Uterus (tissue), 4 donors: ENCODE results near the gene MYO9A. TPM values are rescaled to one million over a fixed set of nuclear protein-coding genes. Genes with fewer than 3 reads are reported as not detected.

Experiments used
- DNase-seq, 2 donors: peaks; one replicate each; pipeline ENCODE4 v3.0.0-alpha.2; 2019 to 2020
- H3K27ac ChIP-seq, 2 donors: fragments of 200-600 bp; sonication (generic); 1 replicate in 1 of 2; 2 replicates in 1 of 2; pipeline ENCODE4 v1.5.1; 2016 to 2018
- H3K27me3 ChIP-seq, 2 donors: fragments of 200-600 bp; sonication (generic); one replicate each; pipeline ENCODE4 v1.5.1; 2018 to 2019; ENCODE audit warnings: control low read depth in 1 of 2
- H3K36me3 ChIP-seq, 2 donors: fragments of 200-600 bp; sonication (generic); one replicate each; pipeline ENCODE4 v1.5.1; 2019; ENCODE audit warnings: control low read depth in 1 of 2
- H3K4me1 ChIP-seq, 2 donors: fragments of 200-600 bp; sonication (generic); one replicate each; pipeline ENCODE4 v1.5.1; 2018 to 2019; ENCODE audit warnings: control low read depth in 1 of 2
- H3K4me3 ChIP-seq, 2 donors: fragments of 200-600 bp; sonication (generic); 1 replicate in 1 of 2; 2 replicates in 1 of 2; pipeline ENCODE4 v1.5.1; 2018 to 2019; ENCODE audit warnings: mild to moderate bottlenecking in 1 of 2
- H3K9me3 ChIP-seq, 2 donors: fragments of 200-600 bp; sonication (generic); one replicate each; pipeline ENCODE4 v1.5.1; 2019; ENCODE audit warnings: control low read depth in 1 of 2
- CTCF ChIP-seq, 4 experiments: fragments of 200-600 bp in 2 of 4; fragments of 450-650 bp in 2 of 4; sonication (generic) in 2 of 4; IDR thresholded peaks; one replicate each; pipeline ENCODE4 v1.5.1; 2016 to 2019; ENCODE audit warnings: antibody characterized with exemption in 4 of 4, mild to moderate bottlenecking in 2 of 4, moderate library complexity in 1 of 4
- POLR2A ChIP-seq, 2 donors: fragments of 450-650 bp; IDR thresholded peaks; one replicate each; pipeline ENCODE4 v1.6.1; 2016; ENCODE audit warnings: antibody characterized with exemption in 2 of 2, mild to moderate bottlenecking in 1 of 2, moderate library complexity in 1 of 2
- intact Hi-C: fragments of 100-400 bp; cut with DNase I; formaldehyde crosslinking; loops from one replicate; pipeline ENCODE4 v1.15.1; 2023; ENCODE audit warnings: low total_unique reads
- total RNA-seq, 4 donors: library from RNA; depleted of rRNA in 3 of 4; stranded (reverse); fragments of >200 nt in 3 of 4; gene quantifications; one replicate each; pipeline versions ENCODE4 v1.1.0 to v1.2.4, GENCODE V29; 2014 to 2023
- donor health status: DM: yes; HTN: yes; CAD: no.

The MYO9A gene
- total RNA-seq, 4 donors from 2014 or later, result 45.6 to 141 (median 90.0) TPM

GRCh38 chr15:72130272-72130671, 12.3 kb upstream of the MYO9A start:
- H3K27ac ChIP-seq, result no peak overlapping the region
- no peaks in the 10 kb centered on the region for H3K36me3 ChIP-seq
- H3K4me3 ChIP-seq, result no peak overlapping the region
- intact Hi-C loops, result no loop called here
- TF ChIP-seq CTCF (IDR thresholded peaks at IDR 0.05) (no peak), POLR2A (IDR thresholded peaks at IDR 0.05) (no peak)
- no peak for DNase-seq
- no peaks in the 10 kb centered on the region for H3K27me3 ChIP-seq
- no peaks in the 10 kb centered on the region for H3K9me3 ChIP-seq
- no peaks in the 10 kb centered on the region for H3K4me1 ChIP-seq

GRCh38 chr15:72128359-72128758, 10.4 kb upstream of the MYO9A start:
- H3K27me3 ChIP-seq, result no peaks in the 10 kb centered on the region
- H3K36me3 ChIP-seq, result no peaks in the 10 kb centered on the region
- no peaks in the 10 kb centered on the region for H3K4me1 ChIP-seq
- H3K9me3 ChIP-seq, result no peaks in the 10 kb centered on the region
- no peak overlapping the region for H3K4me3 ChIP-seq
- no peak for DNase-seq
- intact Hi-C loops, result no loop called here
- TF ChIP-seq POLR2A (IDR thresholded peaks at IDR 0.05) (no peak), CTCF (IDR thresholded peaks at IDR 0.05) (no peak)
- no peak overlapping the region for H3K27ac ChIP-seq

DNA sequence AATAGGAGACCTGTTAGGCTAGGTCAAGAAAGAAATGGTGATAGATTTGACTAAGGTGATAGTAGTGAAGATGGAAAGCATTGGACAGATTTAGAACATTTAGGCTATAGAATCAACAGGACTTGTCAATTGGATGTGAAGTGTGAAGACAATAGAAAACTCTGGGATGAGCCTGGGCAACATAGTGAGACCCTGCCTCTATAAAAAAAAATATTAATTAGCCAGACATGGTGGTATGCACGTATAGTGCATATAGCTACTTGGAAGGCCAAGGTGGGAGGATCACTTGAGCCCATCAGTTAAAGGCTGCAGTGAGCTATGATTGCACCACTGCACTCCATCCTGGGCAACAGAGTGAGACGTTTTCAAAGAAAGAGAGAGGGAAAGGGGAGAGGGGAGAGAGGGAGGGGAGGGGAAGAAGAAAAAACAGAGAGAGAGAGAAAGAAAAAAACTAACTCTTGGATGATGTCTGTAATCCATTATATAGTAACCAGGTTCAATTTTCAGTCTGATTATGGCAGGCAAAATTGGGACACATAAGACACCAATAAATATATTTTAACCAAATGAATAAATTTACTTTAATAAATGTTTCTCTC, 9.9 kb upstream of the MYO9A start:
- TF ChIP-seq POLR2A (IDR thresholded peaks at IDR 0.05), result no peak
- no peak for TF ChIP-seq CTCF (IDR thresholded peaks at IDR 0.05)
- no peaks in the 10 kb centered on the region for H3K9me3 ChIP-seq
- no peaks in the 10 kb centered on the region for H3K36me3 ChIP-seq
- H3K27me3 ChIP-seq, result no peaks in the 10 kb centered on the region
- no peak for DNase-seq
- no peaks in the 10 kb centered on the region for H3K4me1 ChIP-seq
- intact Hi-C loops, result no loop called here
- H3K4me3 ChIP-seq, result no peak overlapping the region
- H3K27ac ChIP-seq, result no peak overlapping the region

DNA sequence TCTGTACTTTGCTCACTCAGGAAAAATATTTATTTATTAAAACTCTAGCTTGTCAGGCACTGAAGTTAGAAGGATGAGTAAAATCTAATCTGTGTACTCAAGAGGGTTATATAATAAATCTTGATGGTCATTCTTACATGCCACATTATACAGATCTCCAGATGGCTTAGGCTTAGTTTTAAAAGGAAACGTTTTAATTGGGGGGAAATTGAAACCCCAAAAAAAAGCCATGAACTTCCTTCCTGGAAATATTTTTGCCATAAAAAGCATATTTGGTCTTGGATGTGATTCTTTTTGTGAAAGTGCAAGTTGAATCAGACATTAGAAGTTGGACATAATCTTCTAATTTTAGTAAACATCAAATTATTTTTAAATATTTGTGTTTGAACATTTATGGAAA, 6.3 kb upstream of the MYO9A start:
- intact Hi-C loops, result no loop called here

More for the DNA sequence above, 6.3 kb upstream of the MYO9A start:
- Histone ChIP-seq H3K36me3 (no peaks in the 10 kb centered on the region), H3K9me3 (no peaks in the 10 kb centered on the region), H3K4me1 (no peaks in the 10 kb centered on the region), H3K27ac (no peak overlapping the region), H3K27me3 (no peaks in the 10 kb centered on the region), H3K4me3 (no peak overlapping the region)
- no peak for DNase-seq
- no peak for TF ChIP-seq POLR2A (IDR thresholded peaks at IDR 0.05)
- no peak for TF ChIP-seq CTCF (IDR thresholded peaks at IDR 0.05)
